Endothelial cell of umbilical vein (primary cell): ENCODE measurements around the gene MRAP. TPM values are rescaled to one million over a fixed set of nuclear protein-coding genes. Genes with fewer than 3 reads are reported as not detected.

ENCODE experiments used
- BruUV-seq: library from RNA; stranded (reverse); fragments of 400-500 nt; replicated peaks from 2 replicates; lab custom pipeline; 2021; lab: Mats Ljungman, UMichigan
- CTCF ChIA-PET: fragments of 300-600, 350-600 bp; sonication (Branson Sonifier 250); formaldehyde crosslinking; loops from one replicate; lab custom pipeline; 2021; ENCODE audit warnings: antibody characterized with exemption, inconsistent platforms; lab: Charles Lee
- POLR2A ChIA-PET: fragments of 300-600, 350-600 bp; sonication (Branson Sonifier 250); formaldehyde crosslinking; loops from one replicate; lab custom pipeline; 2021; ENCODE audit warnings: antibody characterized with exemption, inconsistent platforms; lab: Charles Lee
- DNase-seq: peaks from one replicate; pipeline ENCODE4 v3.0.0-alpha.2; 2011; ENCODE audit warnings: low read depth, low spot score
- FAIRE-seq: peaks from 2 replicates; lab custom pipeline; 2011; peaks lifted over from hg19 to GRCh38; lab: Jason Lieb, UNC
- H2AFZ ChIP-seq: 2 replicates; pipeline ENCODE4 v1.6.0; 2012; ENCODE audit warnings: low read depth, low read length, control low read depth, inconsistent platforms
- H3K27ac ChIP-seq: 2 replicates; pipeline ENCODE4 v1.5.1; 2011; ENCODE audit warnings: low read depth, mild to moderate bottlenecking, control low read depth, low read length, moderate library complexity; ENCODE audit not compliant: insufficient read depth
- H3K27me3 ChIP-seq, 2 experiments: 2 replicates each; pipeline versions ENCODE4 v1.6.0 to v1.6.1; 2011; ENCODE audit warnings: low read length in 2 of 2, mixed read lengths in 1 of 2; ENCODE audit not compliant: control insufficient read depth in 2 of 2, insufficient read depth in 2 of 2
- H3K36me3 ChIP-seq, 2 experiments: 2 replicates in 1 of 2; 3 replicates in 1 of 2; pipeline ENCODE4 v1.5.1; 2011; ENCODE audit warnings: low read length in 2 of 2, mild to moderate bottlenecking in 1 of 2, moderate library complexity in 1 of 2; ENCODE audit not compliant: control insufficient read depth in 2 of 2, insufficient read depth in 2 of 2; ENCODE audit errors: extremely low read depth in 1 of 2
- H3K4me1 ChIP-seq: 3 replicates; pipeline ENCODE4 v1.5.1; 2011; ENCODE audit warnings: mild to moderate bottlenecking, low read length; ENCODE audit not compliant: control insufficient read depth, insufficient read depth; ENCODE audit errors: extremely low read depth
- H3K4me2 ChIP-seq: 2 replicates; pipeline ENCODE4 v1.6.1; 2011; ENCODE audit warnings: low read length, control low read depth, mixed read lengths; ENCODE audit not compliant: insufficient read depth
- H3K4me3 ChIP-seq, 3 experiments: fragments of 200-600 bp in 1 of 3; sonication (generic), shearing (Covaris generic) in 1 of 3; replicated peaks in 1 of 3; 2 replicates each; pipeline ENCODE4 v1.5.1; 2011 to 2016; ENCODE audit warnings: control low read depth in 3 of 3, low read length in 3 of 3, mild to moderate bottlenecking in 2 of 3, inconsistent platforms in 1 of 3, low read depth in 1 of 3, moderate library complexity in 1 of 3; ENCODE audit not compliant: insufficient read depth in 1 of 3
- H3K79me2 ChIP-seq: 2 replicates; pipeline ENCODE4 v1.6.0; 2012; ENCODE audit warnings: low read length, inconsistent platforms; ENCODE audit not compliant: control insufficient read depth, insufficient read depth
- H3K9ac ChIP-seq: replicated peaks from 2 replicates; pipeline ENCODE3; 2011; ENCODE audit warnings: low read length, control low read depth; ENCODE audit not compliant: insufficient read depth; ENCODE audit errors: extremely low read depth
- H3K9me1 ChIP-seq: replicated peaks from 3 replicates; pipeline ENCODE4 v1.6.0; 2011; ENCODE audit warnings: mild to moderate bottlenecking, low read length; ENCODE audit not compliant: control insufficient read depth, insufficient read depth; ENCODE audit errors: extremely low read depth
- H3K9me3 ChIP-seq: replicated peaks from 2 replicates; pipeline ENCODE4 v1.5.1; 2012; ENCODE audit warnings: low read length, inconsistent platforms; ENCODE audit not compliant: control insufficient read depth, insufficient read depth
- H4K20me1 ChIP-seq: replicated peaks from 2 replicates; pipeline ENCODE3; 2011; ENCODE audit warnings: mild to moderate bottlenecking, low read length; ENCODE audit not compliant: control insufficient read depth, insufficient read depth; ENCODE audit errors: extremely low read depth
- CTCF ChIP-seq, 2 donors: IDR thresholded peaks; 1 replicate in 1 of 2; 2 replicates in 1 of 2; pipeline ENCODE4 v1.5.1; 2011; ENCODE audit warnings: low read length in 2 of 2, mild to moderate bottlenecking in 2 of 2, moderate library complexity in 2 of 2, control low read depth in 1 of 2, inconsistent platforms in 1 of 2, low read depth in 1 of 2; ENCODE audit not compliant: insufficient read depth in 1 of 2; ENCODE audit errors: extremely low read depth in 1 of 2
- EZH2 ChIP-seq: IDR thresholded peaks from 2 replicates; pipeline ENCODE4 v1.6.1; 2012; ENCODE audit warnings: borderline replicate concordance, low read depth, mild to moderate bottlenecking, moderate library complexity, low read length, inconsistent platforms; ENCODE audit not compliant: severe bottlenecking
- FOS ChIP-seq: IDR thresholded peaks from 2 replicates; pipeline ENCODE4 v1.6.1; 2011; ENCODE audit warnings: mild to moderate bottlenecking, low read length, moderate library complexity, borderline replicate concordance; ENCODE audit not compliant: insufficient read depth
- GATA2 ChIP-seq: IDR thresholded peaks from 2 replicates; pipeline ENCODE4 v1.7.0; 2011; ENCODE audit warnings: low read depth, mild to moderate bottlenecking, moderate library complexity, mixed read lengths, low read length; ENCODE audit not compliant: insufficient read length, insufficient read depth
- JUN ChIP-seq: IDR thresholded peaks from 2 replicates; pipeline ENCODE4 v1.6.1; 2011; ENCODE audit warnings: borderline replicate concordance, low read depth; ENCODE audit not compliant: insufficient read length, insufficient read depth
- MAX ChIP-seq: IDR thresholded peaks from 2 replicates; pipeline ENCODE4 v1.6.1; 2011; ENCODE audit not compliant: insufficient read depth, insufficient read length
- MYC ChIP-seq: IDR thresholded peaks from one replicate; pipeline ENCODE4 v1.6.1; 2011; ENCODE audit warnings: mild to moderate bottlenecking, low read depth, low read length
- POLR2A ChIP-seq: IDR thresholded peaks from 2 replicates; pipeline ENCODE4 v1.6.1; 2012; ENCODE audit warnings: low read depth, mild to moderate bottlenecking, control low read depth, low read length
- POLR2AphosphoS5 ChIP-seq: IDR thresholded peaks from 2 replicates; pipeline ENCODE4 v1.6.1; 2012; ENCODE audit warnings: low read depth, mild to moderate bottlenecking, control low read depth, low read length, moderate library complexity; ENCODE audit not compliant: insufficient read depth
- dilution Hi-C: fragments of 300-500 bp; cut with MboI; formaldehyde crosslinking; loops from one replicate; pipeline ENCODE4 v1.15.0; 2019; ENCODE audit warnings: low sequenced_read_pairs; ENCODE audit not compliant: extremely low pct_ligation_motif_present
- intact Hi-C: fragments of 100-400 bp; cut with micrococcal nuclease; formaldehyde crosslinking; loops from one replicate; pipeline ENCODE4 v1.10.0; 2022
- polyA plus RNA-seq, 4 experiments: library from polyadenylated mRNA; depleted of rRNA in 3 of 4; stranded (reverse) in 3 of 4; unstranded in 1 of 4; fragments of >200 nt; gene quantifications; 2 replicates each; pipeline versions ENCODE4 v1.2.1 to v1.2.3, GENCODE V29; 2011 to 2012; ENCODE audit warnings: missing spikeins in 1 of 4
- total RNA-seq: library from RNA; stranded (reverse); gene quantifications from 2 replicates; pipeline ENCODE4 v1.2.3, GENCODE V29; 2021

The MRAP gene
- total and polyA plus RNA-seq, 2 donors (not counting 3 experiments of a cell fraction or from before 2014, with no cell fraction given) = not detected

DNA sequence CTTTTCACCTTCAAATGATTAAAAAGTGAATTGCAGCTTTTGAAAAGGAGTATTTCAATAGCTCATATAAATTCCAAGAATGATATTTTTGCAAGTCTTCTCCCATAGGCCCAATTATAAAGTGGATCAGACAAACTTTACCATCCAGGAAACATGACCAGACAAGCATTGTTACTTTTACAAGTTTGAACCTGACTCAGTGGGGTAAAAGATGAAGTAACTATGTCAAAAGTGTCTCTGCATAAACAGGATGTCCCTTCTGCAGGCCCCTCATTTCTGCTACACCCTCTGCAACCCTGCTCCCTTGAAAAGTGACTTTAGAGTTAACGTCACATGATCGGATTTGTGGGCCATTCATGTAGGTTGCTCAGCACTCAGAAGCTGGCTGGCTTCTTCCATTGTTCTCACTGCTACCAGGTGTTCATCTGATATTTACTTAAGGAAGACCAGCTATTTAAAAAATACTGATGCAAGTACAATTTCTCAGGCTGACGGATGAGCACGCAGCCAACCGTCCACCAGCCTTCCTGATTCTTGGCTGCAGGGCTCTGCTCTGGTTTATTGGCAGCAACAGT is 61.8 kb downstream of the MRAP start:
- H3K4me1 ChIP-seq = no peaks in the 10 kb centered on the region
- TF ChIP-seq MAX = no peak
- no peak for TF ChIP-seq CTCF (IDR thresholded peaks at IDR 0.05; ENCODE audit: extremely low read depth in 1 of 2, insufficient read depth in 1 of 2, low read depth in 1 of 2, low read length in 2 of 2)
- TF ChIP-seq GATA2 = no peak
- TF ChIP-seq POLR2AphosphoS5 = no peak
- no peak for TF ChIP-seq MYC
- no peak for TF ChIP-seq FOS
- no peak for TF ChIP-seq EZH2
- TF ChIP-seq JUN = no peak
- no peak for TF ChIP-seq POLR2A
- H3K4me2 ChIP-seq = no peak overlapping the region
- dilution Hi-C loops = no loop called here
- H3K36me3 ChIP-seq = peaks cover 8 to 41% of the 10 kb centered on the region in 2 experiments
- peak overlapping the region; percentile 50 for H3K27ac ChIP-seq
- peak; percentile 80 for FAIRE-seq
- H3K9ac ChIP-seq = no peak overlapping the region
- H3K79me2 ChIP-seq = no peaks in the 10 kb centered on the region
- intact Hi-C loops = no loop called here
- ChIA-PET POLR2A (interaction anchor here (0.6 kb wide), 1 partner anchor 24 kb away, joined by 6 read pairs; no protein-coding TSS in a partner anchor), CTCF (interaction anchor here (0.9 to 2.0 kb wide), 3 partner anchors 11 to 241 kb away, joined by 4 to 7 read pairs (median 6); no protein-coding TSS in a partner anchor)
- H3K9me1 ChIP-seq = no peaks in the 10 kb centered on the region
- no TSS peak for BruUV-seq
- H2AFZ ChIP-seq = no peak overlapping the region
- H3K9me3 ChIP-seq = no peaks in the 10 kb centered on the region
- no peaks in the 10 kb centered on the region for H3K27me3 ChIP-seq
- peak; percentile 85 for DNase-seq
- H3K4me3 ChIP-seq = no peak overlapping the region
- no peaks in the 10 kb centered on the region for H4K20me1 ChIP-seq

Other genes starting within 250 kb of the MRAP start
- gene MIS18A, start 19.8 kb upstream of the MRAP start, total RNA-seq = 19.4 and 19.7 TPM in 2 replicates
- 6.3 and 7.9 TPM in 2 replicates for gene MIS18A, start 19.8 kb upstream of the MRAP start, polyA plus RNA-seq
- 21.4 and 27.3 TPM in 2 replicates for gene URB1, start 94.2 kb downstream of the MRAP start, total RNA-seq
- gene URB1, start 94.2 kb downstream of the MRAP start, polyA plus RNA-seq = 8.0 and 8.3 TPM in 2 replicates
- 31.7 and 38.6 TPM in 2 replicates for gene EVA1C, start 113.9 kb downstream of the MRAP start, total RNA-seq
- gene EVA1C, start 113.9 kb downstream of the MRAP start, polyA plus RNA-seq = 22.8 and 29.8 TPM in 2 replicates